Mesenchymal stem cell (in vitro differentiated cells and primary cell): Measurements from ENCODE around the gene F11.

ENCODE experiments used
- DNase-seq: peaks from one replicate; pipeline ENCODE4 v3.0.0-alpha.2; 2013
- H2AFZ ChIP-seq: one replicate; pipeline ENCODE4 v1.6.1; 2013; ENCODE audit warnings: low read depth, mild to moderate bottlenecking, control low read depth, inconsistent platforms, low read length, moderate library complexity
- H2AK5ac ChIP-seq: 2 replicates; pipeline ENCODE4 v1.6.1; 2013; ENCODE audit warnings: low read length, moderate library complexity, mild to moderate bottlenecking, inconsistent platforms; ENCODE audit not compliant: severe bottlenecking
- H2BK120ac ChIP-seq: one replicate; pipeline ENCODE4 v1.6.1; 2013; ENCODE audit warnings: low read depth, mild to moderate bottlenecking, inconsistent platforms, low read length, moderate library complexity
- H2BK12ac ChIP-seq, 2 experiments: one replicate each; pipeline ENCODE4 v1.6.1; 2013; ENCODE audit warnings: inconsistent platforms in 2 of 2, low read length in 2 of 2, mild to moderate bottlenecking in 2 of 2, moderate library complexity in 2 of 2, control low read depth in 1 of 2
- H2BK15ac ChIP-seq: one replicate; pipeline ENCODE4 v1.6.1; 2013; ENCODE audit warnings: mild to moderate bottlenecking, low read depth, inconsistent platforms; ENCODE audit not compliant: poor library complexity, severe bottlenecking
- H2BK5ac ChIP-seq: 2 replicates; pipeline ENCODE4 v1.6.1; 2013; ENCODE audit warnings: low read depth, mild to moderate bottlenecking, low read length, control low read depth, inconsistent platforms; ENCODE audit not compliant: poor library complexity, severe bottlenecking
- H3K14ac ChIP-seq, 2 experiments: one replicate each; pipeline ENCODE4 v1.6.1; 2013; ENCODE audit warnings: inconsistent platforms in 2 of 2, low read length in 2 of 2, control low read depth in 1 of 2, mild to moderate bottlenecking in 1 of 2, moderate library complexity in 1 of 2
- H3K18ac ChIP-seq, 2 experiments: one replicate each; pipeline ENCODE4 v1.6.1; 2013; ENCODE audit warnings: inconsistent platforms in 2 of 2, low read length in 2 of 2, control low read depth in 1 of 2, low read depth in 1 of 2, mild to moderate bottlenecking in 1 of 2
- H3K23ac ChIP-seq, 2 experiments: one replicate each; pipeline ENCODE4 v1.6.1; 2013; ENCODE audit warnings: inconsistent platforms in 2 of 2, low read length in 2 of 2, mild to moderate bottlenecking in 2 of 2, moderate library complexity in 2 of 2, control low read depth in 1 of 2
- H3K27ac ChIP-seq: 2 replicates; pipeline ENCODE4 v1.5.1; 2013; ENCODE audit warnings: mild to moderate bottlenecking, moderate library complexity, low read length, control low read depth, inconsistent platforms; ENCODE audit not compliant: poor library complexity, severe bottlenecking
- H3K27me3 ChIP-seq, 2 experiments: 2 replicates each; pipeline versions ENCODE4 v1.6.1 to v1.7.0; 2013; ENCODE audit warnings: low read length in 2 of 2, mild to moderate bottlenecking in 2 of 2, moderate library complexity in 2 of 2, control low read depth in 1 of 2, inconsistent platforms in 1 of 2; ENCODE audit not compliant: control insufficient read depth in 1 of 2, insufficient read depth in 1 of 2
- H3K36me3 ChIP-seq, 2 experiments: 2 replicates each; pipeline versions ENCODE4 v1.6.1 to v1.7.0; 2013; ENCODE audit warnings: low read length in 2 of 2, control low read depth in 1 of 2, inconsistent platforms in 1 of 2, low read depth in 1 of 2, mild to moderate bottlenecking in 1 of 2; ENCODE audit not compliant: insufficient read depth in 2 of 2, control insufficient read depth in 1 of 2
- H3K4ac ChIP-seq, 2 experiments: one replicate each; pipeline ENCODE4 v1.6.1; 2013; ENCODE audit warnings: inconsistent platforms in 2 of 2, low read length in 2 of 2, mild to moderate bottlenecking in 2 of 2, moderate library complexity in 2 of 2, control low read depth in 1 of 2, low read depth in 1 of 2
- H3K4me1 ChIP-seq: 2 replicates; pipeline ENCODE4 v1.6.1; 2013; ENCODE audit warnings: low read depth, low read length, control low read depth; ENCODE audit not compliant: control insufficient read depth, insufficient read depth
- H3K4me2 ChIP-seq: 2 replicates; pipeline ENCODE4 v1.6.1; 2013; ENCODE audit warnings: low read length, mild to moderate bottlenecking, inconsistent platforms; ENCODE audit not compliant: poor library complexity, severe bottlenecking
- H3K4me3 ChIP-seq, 2 experiments: 2 replicates each; pipeline versions ENCODE4 v1.5.1 to v1.7.0; 2013; ENCODE audit warnings: low read length in 2 of 2, mild to moderate bottlenecking in 2 of 2, control low read depth in 1 of 2, low read depth in 1 of 2; ENCODE audit not compliant: insufficient read depth in 1 of 2
- H3K79me1 ChIP-seq: replicated peaks from 2 replicates; pipeline ENCODE4 v1.6.1; 2013; ENCODE audit warnings: mild to moderate bottlenecking, control low read depth, low read length, inconsistent platforms; ENCODE audit not compliant: poor library complexity, severe bottlenecking
- H3K9ac ChIP-seq: 2 replicates; pipeline ENCODE4 v1.7.0; 2013; ENCODE audit warnings: mild to moderate bottlenecking, low read length, moderate library complexity
- H3K9me3 ChIP-seq: 2 replicates; pipeline ENCODE4 v1.7.0; 2013; ENCODE audit warnings: mild to moderate bottlenecking, low read length; ENCODE audit not compliant: control insufficient read depth
- H4K8ac ChIP-seq: one replicate; pipeline ENCODE4 v1.6.1; 2013; ENCODE audit warnings: inconsistent platforms, mild to moderate bottlenecking, low read length, moderate library complexity
- H4K91ac ChIP-seq: one replicate; pipeline ENCODE4 v1.6.1; 2013; ENCODE audit warnings: mild to moderate bottlenecking, low read length, inconsistent platforms
- WGBS: methylation state at CpG from one replicate; pipeline ENCODE4 v1.1.7; 2013; ENCODE audit warnings: mixed read lengths; 5-methylcytosine and 5-hydroxymethylcytosine counted together

F11 gene

DNA sequence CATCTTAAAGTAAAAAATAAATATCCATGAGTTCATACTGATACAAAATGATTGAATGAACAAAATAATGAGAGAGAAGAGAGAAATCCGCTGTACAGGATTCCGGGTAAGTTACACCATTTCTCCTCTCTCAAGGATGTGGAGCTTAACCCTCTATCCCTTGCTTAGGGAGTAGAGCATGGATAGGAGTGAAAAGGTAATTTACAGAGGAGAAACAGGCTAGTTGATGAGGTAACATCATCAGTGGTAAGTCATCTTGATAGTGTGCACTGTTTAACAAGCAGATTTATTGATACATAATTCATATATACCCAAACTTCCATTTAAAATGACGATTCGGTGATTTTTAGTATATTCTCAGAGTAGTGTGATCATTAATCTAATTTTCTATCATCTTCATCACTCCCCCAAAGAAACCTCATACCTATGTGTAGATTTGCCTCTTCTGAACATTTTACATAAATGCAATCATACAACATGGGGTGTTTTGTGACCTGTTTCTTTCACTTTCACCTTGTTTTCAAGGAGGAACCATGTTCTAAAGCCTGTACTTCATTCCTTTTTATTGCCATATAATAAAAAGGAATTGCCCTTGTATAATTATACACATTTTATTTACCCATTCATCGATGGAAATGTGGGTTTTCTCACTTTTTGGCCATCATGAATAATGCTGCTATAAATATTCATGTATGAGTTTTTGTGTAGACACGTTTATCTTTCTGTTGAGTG is 34.8 kb downstream of the F11 start:
- Histone ChIP-seq H3K9me3 (no peaks in the 10 kb centered on the region), H3K18ac (no peak overlapping the region), H3K14ac (no peak overlapping the region), H2BK5ac (no peak overlapping the region), H3K4me1 (peaks cover 7% of the 10 kb centered on the region), H2AK5ac (no peak overlapping the region), H2BK15ac (no peak overlapping the region), H3K79me1 (no peaks in the 10 kb centered on the region), H2AFZ (no peak overlapping the region), H4K8ac (no peak overlapping the region), H3K9ac (no peak overlapping the region), H2BK120ac (no peak overlapping the region), H3K27ac (no peak overlapping the region), H4K91ac (no peak overlapping the region), H2BK12ac (no peak overlapping the region), H3K23ac (no peak overlapping the region), H3K4ac (no peak overlapping the region), H3K4me3 (no peak overlapping the region), H3K27me3 (peaks cover 16 to 44% of the 10 kb centered on the region in 2 experiments), H3K4me2 (no peak overlapping the region), H3K36me3 (no peaks in the 10 kb centered on the region)
- 92% methylated on average over 2 of the region's 6 CpGs for WGBS
- no peak for DNase-seq

DNA sequence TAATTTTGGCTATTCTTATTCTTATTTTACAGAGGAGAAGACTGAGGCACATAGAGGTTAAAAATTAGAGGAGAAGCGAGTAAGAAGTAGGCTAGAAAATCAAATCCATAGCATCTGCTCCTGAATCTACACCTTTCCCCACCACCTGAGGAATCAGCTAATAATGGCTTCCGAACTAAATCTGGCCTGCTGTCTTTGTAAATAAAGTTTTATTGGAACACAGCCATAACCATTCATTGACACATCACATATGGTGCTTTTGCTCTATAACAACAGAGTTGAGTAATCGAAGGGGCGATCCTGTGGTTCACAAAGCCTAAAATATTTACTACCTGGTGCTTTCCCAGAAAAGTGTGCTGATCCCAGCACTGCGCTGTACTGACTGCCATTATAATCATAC is 38.2 kb downstream of the F11 start:
- H4K8ac ChIP-seq = no peak overlapping the region
- H3K27me3 ChIP-seq = peaks cover 14 to 48% of the 10 kb centered on the region in 2 experiments
- H3K36me3 ChIP-seq = no peaks in the 10 kb centered on the region
- H3K18ac ChIP-seq = no peak overlapping the region
- H2BK5ac ChIP-seq = no peak overlapping the region
- H3K27ac ChIP-seq = no peak overlapping the region
- H3K23ac ChIP-seq = no peak overlapping the region
- no peak overlapping the region for H3K4me3 ChIP-seq
- no peaks in the 10 kb centered on the region for H3K9me3 ChIP-seq
- no peaks in the 10 kb centered on the region for H3K4me1 ChIP-seq
- no peak for DNase-seq
- no peak overlapping the region for H2AK5ac ChIP-seq
- no peak overlapping the region for H3K9ac ChIP-seq
- H2AFZ ChIP-seq = no peak overlapping the region
- no peak overlapping the region for H3K4me2 ChIP-seq
- H3K14ac ChIP-seq = no peak overlapping the region
- H2BK120ac ChIP-seq = no peak overlapping the region
- no peak overlapping the region for H3K4ac ChIP-seq
- H2BK15ac ChIP-seq = no peak overlapping the region
- H2BK12ac ChIP-seq = no peak overlapping the region
- 94% methylated on average over 4 of the region's 5 CpGs for WGBS
- H3K79me1 ChIP-seq = no peaks in the 10 kb centered on the region
- no peak overlapping the region for H4K91ac ChIP-seq

DNA sequence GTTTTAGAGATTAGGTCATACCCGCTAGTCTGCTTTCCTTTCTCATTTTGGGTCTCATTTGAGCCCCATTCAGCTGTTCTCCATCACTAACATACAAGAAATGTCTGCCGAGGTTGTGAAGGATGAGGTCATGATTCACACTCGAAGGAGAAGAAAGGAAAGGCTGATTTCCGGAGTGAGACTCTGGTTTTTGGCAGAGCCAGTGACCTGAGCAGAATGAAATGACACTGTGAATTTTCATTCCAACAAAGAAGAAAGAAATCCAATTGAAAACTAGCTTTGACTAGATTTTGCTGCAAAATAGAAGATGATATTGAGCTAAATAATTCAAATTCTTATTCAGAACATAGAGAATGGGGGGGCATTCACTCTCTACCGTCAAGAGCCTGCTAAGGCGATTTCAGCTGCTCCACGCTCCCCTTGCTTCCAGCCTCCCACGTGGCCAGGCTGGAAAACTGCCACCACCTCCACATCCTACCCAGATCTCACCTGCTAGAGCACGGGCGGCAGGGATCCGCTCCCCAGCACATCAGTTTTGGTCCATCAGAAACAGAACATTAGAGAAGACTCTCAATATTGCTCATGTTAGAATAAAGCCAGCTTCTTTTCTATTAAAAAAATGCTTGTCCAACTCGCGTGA is 39.0 kb downstream of the F11 start:
- no peak for DNase-seq
- Histone ChIP-seq H3K4ac (no peak overlapping the region), H2BK12ac (no peak overlapping the region), H3K9me3 (no peaks in the 10 kb centered on the region), H3K4me2 (no peak overlapping the region), H3K36me3 (no peaks in the 10 kb centered on the region), H4K91ac (no peak overlapping the region), H2AFZ (no peak overlapping the region), H4K8ac (no peak overlapping the region), H2BK5ac (no peak overlapping the region), H2BK120ac (no peak overlapping the region), H3K79me1 (no peaks in the 10 kb centered on the region), H3K14ac (no peak overlapping the region), H3K9ac (no peak overlapping the region), H3K18ac (no peak overlapping the region), H3K4me3 (no peak overlapping the region), H3K4me1 (no peaks in the 10 kb centered on the region), H3K27me3 (peaks cover 11 to 50% of the 10 kb centered on the region in 2 experiments), H3K23ac (no peak overlapping the region), H3K27ac (no peak overlapping the region), H2AK5ac (no peak overlapping the region), H2BK15ac (no peak overlapping the region)
- WGBS = 74% methylated on average over 11 of the region's 13 CpGs

DNA sequence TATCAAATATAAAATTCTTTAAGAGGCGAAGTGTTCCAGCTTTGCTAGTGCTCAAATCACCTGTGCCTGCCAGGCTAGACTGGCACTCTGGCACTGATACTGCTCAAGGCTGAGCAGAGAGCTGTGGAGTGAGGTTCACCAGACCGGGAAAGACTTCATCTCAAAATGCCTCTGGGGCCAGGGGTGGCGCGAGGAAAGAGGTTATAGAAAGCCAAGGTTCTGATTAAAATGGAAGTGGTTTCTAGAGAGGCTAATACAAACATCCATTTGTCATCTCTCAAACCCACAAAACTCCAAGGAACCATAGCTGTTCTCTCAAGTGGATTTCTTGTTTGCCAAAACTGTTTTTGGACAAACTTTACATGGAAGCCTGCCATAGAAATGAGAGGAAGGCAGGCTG is 41.5 kb downstream of the F11 start:
- WGBS = 73% methylated on average over 2 of the region's 4 CpGs
- no peak overlapping the region for H2BK12ac ChIP-seq
- H3K23ac ChIP-seq = no peak overlapping the region
- no peaks in the 10 kb centered on the region for H3K4me1 ChIP-seq
- no peak overlapping the region for H3K18ac ChIP-seq
- H4K91ac ChIP-seq = no peak overlapping the region
- no peak overlapping the region for H3K4me2 ChIP-seq
- no peak overlapping the region for H3K4me3 ChIP-seq
- H4K8ac ChIP-seq = no peak overlapping the region
- H3K9me3 ChIP-seq = no peaks in the 10 kb centered on the region
- no peaks in the 10 kb centered on the region for H3K79me1 ChIP-seq
- no peak for DNase-seq
- H3K4ac ChIP-seq = no peak overlapping the region
- no peak overlapping the region for H2BK5ac ChIP-seq
- no peak overlapping the region for H2BK120ac ChIP-seq
- no peak overlapping the region for H3K27ac ChIP-seq
- H3K9ac ChIP-seq = no peak overlapping the region
- no peak overlapping the region for H2AFZ ChIP-seq
- no peaks in the 10 kb centered on the region for H3K36me3 ChIP-seq
- H2BK15ac ChIP-seq = no peak overlapping the region
- H3K14ac ChIP-seq = no peak overlapping the region
- H2AK5ac ChIP-seq = no peak overlapping the region
- H3K27me3 ChIP-seq = peaks cover 11 to 49% of the 10 kb centered on the region in 2 experiments
